ENCODE measurements around the gene PSMG1.

PSMG1 gene

GRCh38 chr21:39185157-39185556, 1.9 kb upstream of the PSMG1 start:
- H3K27me3 ChIP-seq (replicated peaks; ENCODE audit: insufficient read depth, low read length): no peaks in the 10 kb centered on the region

DNA sequence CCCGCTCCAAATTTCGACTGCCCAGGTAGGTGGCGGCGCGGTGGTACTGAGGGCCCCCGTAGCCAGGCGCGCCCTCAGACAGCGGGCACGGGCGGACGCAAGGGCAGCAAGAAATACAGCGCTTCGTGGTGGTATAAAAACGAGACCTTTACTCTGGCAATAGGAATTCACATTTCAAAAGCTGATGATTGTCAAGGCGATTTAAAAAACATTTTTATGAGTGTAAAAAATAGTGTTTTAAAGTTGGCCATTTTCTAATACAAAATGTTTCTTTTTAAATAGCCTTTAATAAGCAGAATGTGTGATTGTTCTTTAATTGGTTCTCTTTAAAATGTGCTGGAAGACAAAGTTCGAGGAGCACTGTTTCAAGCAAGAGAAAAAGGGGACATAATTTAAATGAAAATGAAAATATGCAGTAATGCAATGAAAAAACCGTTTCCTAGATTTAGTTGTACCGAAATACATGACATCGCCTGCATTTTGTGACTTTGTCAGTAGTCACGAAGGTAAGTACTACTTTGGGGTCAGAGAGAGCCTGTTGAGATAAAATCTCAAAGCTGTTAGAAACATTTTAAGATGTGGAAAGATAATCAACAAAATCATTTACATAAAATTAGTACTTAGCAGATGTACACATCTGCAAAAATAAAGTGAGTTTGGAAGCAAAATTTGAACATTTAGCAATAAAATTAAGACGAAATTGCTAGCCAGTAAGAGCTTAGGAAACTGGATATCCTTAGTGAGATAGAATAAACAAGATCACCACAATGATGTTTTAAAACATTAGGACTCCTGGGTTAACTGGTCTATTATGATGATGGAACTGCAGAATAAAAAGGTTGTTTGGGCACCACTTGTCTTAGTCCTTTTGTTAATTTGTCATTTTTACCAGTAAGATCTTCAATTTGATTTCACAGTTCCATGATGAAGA, 1.1 kb upstream of the PSMG1 start:
- H4K20me1 ChIP-seq (ENCODE audit: insufficient read depth, low read length): no peaks in the 10 kb centered on the region
- H3K79me2 ChIP-seq (ENCODE audit: low read length): peaks cover 38% of the 10 kb centered on the region
- peak overlapping the region; percentile 86 for H3K4me2 ChIP-seq (ENCODE audit: low read depth, low read length)
- peak; percentile 42 for DNase-seq
- H3F3A ChIP-seq (ENCODE audit: insufficient read depth, low read length): peaks cover 36% of the 10 kb centered on the region
- peak overlapping the region; percentile 78; the same call in 1 of the 2 replicates for H3K27ac ChIP-seq (ENCODE audit: low read length)
- H3K4me1 ChIP-seq (ENCODE audit: low read length): peaks cover 30% of the 10 kb centered on the region
- TF ChIP-seq EZH2 (optimal IDR thresholded peaks at IDR 0.05; ENCODE audit: low read depth, low read length): no peak
- TF ChIP-seq CTCF (IDR thresholded peaks at IDR 0.05; ENCODE audit: low read length): no peak
- no peak for TF ChIP-seq EZH2phosphoT487 (IDR thresholded peaks at IDR 0.05; ENCODE audit: low read length)
- H3K27me3 ChIP-seq (replicated peaks; ENCODE audit: insufficient read depth, low read length): no peaks in the 10 kb centered on the region
- no peaks in the 10 kb centered on the region for H3K9me3 ChIP-seq (replicated peaks; ENCODE audit: insufficient read depth, low read length)
- H3K9me2 ChIP-seq (replicated peaks; ENCODE audit: insufficient read depth, low read length): no peaks in the 10 kb centered on the region
- peak overlapping the region; percentile 88 for H3K9ac ChIP-seq (ENCODE audit: low read length)
- H2AFZ ChIP-seq (ENCODE audit: low read length): peak overlapping the region; percentile 92
- peak overlapping the region; percentile 93 for H3K4me3 ChIP-seq (ENCODE audit: low read length)
- peaks cover 10% of the 10 kb centered on the region; the same call in 1 of the 2 replicates for H3K36me3 ChIP-seq (replicated peaks; ENCODE audit: insufficient read depth, low read length)

More at GRCh38 chr21:39185157-39185556, 1.9 kb upstream of the PSMG1 start:
- Histone ChIP-seq H3K4me3 (ENCODE audit: low read length) (no peak overlapping the region), H3K9me2 (replicated peaks; ENCODE audit: insufficient read depth, low read length) (no peaks in the 10 kb centered on the region), H3K9ac (ENCODE audit: low read length) (no peak overlapping the region), H3K27ac (ENCODE audit: low read length) (no peak overlapping the region), H3K36me3 (replicated peaks; ENCODE audit: insufficient read depth, low read length) (peaks cover 1% of the 10 kb centered on the region; the same call in 1 of the 2 replicates), H3K4me2 (ENCODE audit: low read depth, low read length) (peak overlapping the region; percentile 86; the same call in 1 of the 2 replicates), H3F3A (ENCODE audit: insufficient read depth, low read length) (peaks cover 36% of the 10 kb centered on the region), H3K79me2 (ENCODE audit: low read length) (peaks cover 30% of the 10 kb centered on the region), H3K4me1 (ENCODE audit: low read length) (peaks cover 30% of the 10 kb centered on the region), H2AFZ (ENCODE audit: low read length) (no peak overlapping the region), H4K20me1 (ENCODE audit: insufficient read depth, low read length) (no peaks in the 10 kb centered on the region), H3K9me3 (replicated peaks; ENCODE audit: insufficient read depth, low read length) (no peaks in the 10 kb centered on the region)
- TF ChIP-seq EZH2 (optimal IDR thresholded peaks at IDR 0.05; ENCODE audit: low read depth, low read length): no peak
- TF ChIP-seq CTCF (IDR thresholded peaks at IDR 0.05; ENCODE audit: low read length): no peak
- TF ChIP-seq EZH2phosphoT487 (IDR thresholded peaks at IDR 0.05; ENCODE audit: low read length): no peak
- no peak for DNase-seq

GRCh38 chr21:39182484-39183271, 573 bp downstream of the PSMG1 start:
- Histone ChIP-seq H3K27me3 (replicated peaks; ENCODE audit: insufficient read depth, low read length) (no peaks in the 10 kb centered on the region), H4K20me1 (ENCODE audit: insufficient read depth, low read length) (no peaks in the 10 kb centered on the region), H3K4me1 (ENCODE audit: low read length) (peaks cover 30% of the 10 kb centered on the region), H3K36me3 (replicated peaks; ENCODE audit: insufficient read depth, low read length) (peaks cover 12% of the 10 kb centered on the region; the same call in 1 of the 2 replicates), H3K4me3 (ENCODE audit: low read length) (peak overlapping the region; percentile 93), H3F3A (ENCODE audit: insufficient read depth, low read length) (peaks cover 25% of the 10 kb centered on the region), H3K4me2 (ENCODE audit: low read depth, low read length) (peak overlapping the region; percentile 86), H3K9ac (ENCODE audit: low read length) (peak overlapping the region; percentile 88), H3K79me2 (ENCODE audit: low read length) (peaks cover 43% of the 10 kb centered on the region), H3K9me3 (replicated peaks; ENCODE audit: insufficient read depth, low read length) (no peaks in the 10 kb centered on the region), H3K27ac (ENCODE audit: low read length) (peak overlapping the region; percentile 78; the same call in 1 of the 2 replicates), H3K9me2 (replicated peaks; ENCODE audit: insufficient read depth, low read length) (no peaks in the 10 kb centered on the region), H2AFZ (ENCODE audit: low read length) (peak overlapping the region; percentile 92)
- DNase-seq: peak; percentile 39
- TF ChIP-seq EZH2 (optimal IDR thresholded peaks at IDR 0.05; ENCODE audit: low read depth, low read length) (no peak), EZH2phosphoT487 (IDR thresholded peaks at IDR 0.05; ENCODE audit: low read length) (no peak), CTCF (IDR thresholded peaks at IDR 0.05; ENCODE audit: low read length) (no peak)
